ENCODE results near the gene ST3GAL5. TPM values are rescaled to one million over a fixed set of nuclear protein-coding genes. Genes with fewer than 3 reads are reported as not detected.
A peak's percentile ranks its signal among the peaks of the same experiment; 100 is the strongest.

The ST3GAL5 gene
- total RNA-seq, 1 donor from 2014 or later, result 76.7 TPM

DNA sequence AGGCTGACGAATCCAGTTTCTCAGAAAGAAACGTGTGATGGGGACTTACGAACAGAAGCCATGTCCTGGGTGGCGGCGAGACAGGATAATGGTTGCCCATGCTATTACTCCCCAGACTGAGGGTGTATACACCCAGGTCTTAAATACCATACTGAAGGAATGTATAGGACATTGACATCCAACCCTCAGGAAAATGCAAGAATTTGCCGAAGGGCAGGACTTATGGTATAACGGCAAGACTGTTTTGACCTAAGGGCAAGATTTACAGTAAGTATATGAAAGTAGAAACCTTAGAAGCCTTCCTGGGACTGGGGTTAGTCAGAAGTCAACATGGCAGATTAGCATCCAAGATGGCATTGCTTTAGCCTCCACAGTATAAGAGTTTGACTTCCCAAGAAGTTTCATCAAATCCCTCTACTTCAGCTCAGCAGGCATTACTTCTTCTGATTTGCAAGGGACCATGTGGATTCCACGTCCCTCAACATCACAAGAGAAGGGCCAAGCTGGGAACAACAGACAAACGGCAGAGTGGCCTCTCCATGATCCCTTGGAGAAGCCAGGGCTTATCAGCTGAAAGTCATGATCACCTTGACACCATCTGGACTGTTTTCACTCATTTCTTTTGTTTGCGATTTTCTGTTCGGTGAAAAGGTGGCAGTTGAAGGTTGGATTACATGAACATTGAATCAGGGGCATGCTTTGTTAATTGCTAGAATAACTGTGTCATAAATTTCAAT is 21.1 kb downstream of the ST3GAL5 start:
- DNase-seq (no peak), ATAC-seq (no peak)
- no peak overlapping the region for H3K27ac ChIP-seq
- intact Hi-C loops (cut with DNase I), result no loop called here
- H3K4me1 ChIP-seq, result peaks cover 20% of the 10 kb centered on the region
- no peaks in the 10 kb centered on the region for H3K27me3 ChIP-seq
- peaks cover 6% of the 10 kb centered on the region for H3K36me3 ChIP-seq
- no peak overlapping the region for H3K4me3 ChIP-seq
- TF ChIP-seq, protein P1, sequence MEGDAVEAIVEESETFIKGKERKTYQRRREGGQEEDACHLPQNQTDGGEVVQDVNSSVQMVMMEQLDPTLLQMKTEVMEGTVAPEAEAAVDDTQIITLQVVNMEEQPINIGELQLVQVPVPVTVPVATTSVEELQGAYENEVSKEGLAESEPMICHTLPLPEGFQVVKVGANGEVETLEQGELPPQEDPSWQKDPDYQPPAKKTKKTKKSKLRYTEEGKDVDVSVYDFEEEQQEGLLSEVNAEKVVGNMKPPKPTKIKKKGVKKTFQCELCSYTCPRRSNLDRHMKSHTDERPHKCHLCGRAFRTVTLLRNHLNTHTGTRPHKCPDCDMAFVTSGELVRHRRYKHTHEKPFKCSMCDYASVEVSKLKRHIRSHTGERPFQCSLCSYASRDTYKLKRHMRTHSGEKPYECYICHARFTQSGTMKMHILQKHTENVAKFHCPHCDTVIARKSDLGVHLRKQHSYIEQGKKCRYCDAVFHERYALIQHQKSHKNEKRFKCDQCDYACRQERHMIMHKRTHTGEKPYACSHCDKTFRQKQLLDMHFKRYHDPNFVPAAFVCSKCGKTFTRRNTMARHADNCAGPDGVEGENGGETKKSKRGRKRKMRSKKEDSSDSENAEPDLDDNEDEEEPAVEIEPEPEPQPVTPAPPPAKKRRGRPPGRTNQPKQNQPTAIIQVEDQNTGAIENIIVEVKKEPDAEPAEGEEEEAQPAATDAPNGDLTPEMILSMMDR (IDR thresholded peaks at IDR 0.05), result no peak
- no peaks in the 10 kb centered on the region for H3K9me3 ChIP-seq

DNA sequence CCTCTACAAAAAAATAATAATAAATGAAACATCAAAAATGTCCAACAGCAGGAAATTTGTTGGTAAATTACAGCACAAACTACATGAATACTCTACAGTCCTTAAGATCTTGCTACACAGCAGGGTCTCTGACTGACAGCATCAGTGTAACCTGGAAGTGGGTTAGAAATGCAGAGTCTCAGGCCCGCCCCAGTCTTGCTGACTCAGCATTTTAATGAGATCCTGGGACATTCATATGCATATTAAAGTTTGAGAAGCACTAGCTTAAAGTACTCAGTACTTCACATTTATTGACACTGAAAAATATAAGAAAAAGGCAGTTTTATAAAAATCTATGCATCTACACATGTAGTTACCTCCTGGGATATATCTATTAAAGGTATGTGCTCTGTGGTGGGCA is 21.7 kb downstream of the ST3GAL5 start:
- H3K36me3 ChIP-seq, result peaks cover 12% of the 10 kb centered on the region
- no peak overlapping the region for H3K4me3 ChIP-seq
- no peaks in the 10 kb centered on the region for H3K9me3 ChIP-seq
- TF ChIP-seq, protein P1 (IDR thresholded peaks at IDR 0.05), result no peak
- ATAC-seq, result no peak
- H3K27me3 ChIP-seq, result no peaks in the 10 kb centered on the region
- H3K4me1 ChIP-seq, result peaks cover 20% of the 10 kb centered on the region
- intact Hi-C loops (cut with DNase I), result no loop called here
- no peak for DNase-seq
- H3K27ac ChIP-seq, result no peak overlapping the region

DNA sequence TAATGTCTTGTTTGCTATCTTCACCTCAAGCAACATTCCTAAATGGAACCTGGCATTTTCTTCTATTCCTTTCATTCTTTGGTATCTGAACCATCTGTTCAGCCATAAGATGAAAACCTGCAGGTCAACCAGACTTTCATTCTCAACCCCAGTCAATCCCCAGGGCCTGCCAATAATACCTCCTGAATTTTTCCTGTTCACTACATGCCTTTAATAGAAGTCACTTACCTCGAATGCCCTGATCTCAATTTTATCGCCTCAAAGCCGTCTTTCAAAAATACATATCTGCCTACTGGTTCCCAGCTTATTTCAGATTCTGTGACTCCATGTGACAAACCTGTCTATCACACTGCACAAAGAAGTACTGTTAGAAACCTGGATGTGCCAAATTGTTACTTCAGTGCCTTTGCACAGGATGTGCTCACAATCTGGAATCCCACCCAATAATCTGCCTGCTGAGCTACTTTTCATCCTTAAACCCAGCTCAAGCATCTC is 22.6 kb downstream of the ST3GAL5 start:
- H3K4me3 ChIP-seq, result no peak overlapping the region
- H3K4me1 ChIP-seq, result peaks cover 20% of the 10 kb centered on the region
- no peak overlapping the region for H3K27ac ChIP-seq
- H3K36me3 ChIP-seq, result peaks cover 15% of the 10 kb centered on the region
- intact Hi-C loops (cut with DNase I), result no loop called here
- DNase-seq (no peak), ATAC-seq (no peak)
- TF ChIP-seq, protein P1 (IDR thresholded peaks at IDR 0.05), result no peak
- H3K9me3 ChIP-seq, result no peaks in the 10 kb centered on the region
- no peaks in the 10 kb centered on the region for H3K27me3 ChIP-seq

DNA sequence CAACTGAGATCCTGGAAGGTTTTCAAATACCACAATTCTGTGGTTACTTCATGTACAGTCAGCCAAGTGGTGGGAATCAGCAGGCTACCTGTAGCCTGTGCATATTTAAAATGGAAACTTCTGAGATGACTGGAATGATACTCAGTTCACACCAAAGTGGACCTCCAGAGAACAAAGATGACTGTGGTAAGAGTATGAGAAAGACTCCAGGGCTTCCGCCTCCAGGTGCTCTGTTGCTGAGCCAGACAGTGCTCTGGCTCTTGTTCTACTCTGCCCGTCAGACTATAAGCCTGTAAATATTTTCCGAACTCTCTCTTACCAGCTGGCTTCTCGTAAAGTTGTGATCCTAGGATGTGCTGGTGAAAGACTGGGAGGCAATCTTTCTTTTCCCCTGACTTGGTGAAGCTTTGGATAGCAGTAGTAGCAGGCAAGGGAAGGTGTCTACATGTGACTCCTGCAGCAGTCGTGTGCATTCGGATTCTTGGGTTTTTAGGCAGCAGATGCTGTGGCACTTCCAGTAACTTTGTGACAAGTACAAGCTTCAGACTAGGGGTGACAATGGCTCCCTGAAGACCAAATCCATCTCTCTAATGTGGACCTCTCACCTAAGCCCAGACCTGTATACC is 23.1 kb downstream of the ST3GAL5 start:
- Histone ChIP-seq H3K27ac (no peak overlapping the region), H3K4me3 (no peak overlapping the region), H3K36me3 (peaks cover 20% of the 10 kb centered on the region), H3K9me3 (no peaks in the 10 kb centered on the region), H3K27me3 (no peaks in the 10 kb centered on the region), H3K4me1 (peaks cover 20% of the 10 kb centered on the region)
- ATAC-seq, result peak; percentile 28
- TF ChIP-seq, protein P1 (IDR thresholded peaks at IDR 0.05), result no peak
- no peak for DNase-seq
- intact Hi-C loops (cut with DNase I), result no loop called here

DNA sequence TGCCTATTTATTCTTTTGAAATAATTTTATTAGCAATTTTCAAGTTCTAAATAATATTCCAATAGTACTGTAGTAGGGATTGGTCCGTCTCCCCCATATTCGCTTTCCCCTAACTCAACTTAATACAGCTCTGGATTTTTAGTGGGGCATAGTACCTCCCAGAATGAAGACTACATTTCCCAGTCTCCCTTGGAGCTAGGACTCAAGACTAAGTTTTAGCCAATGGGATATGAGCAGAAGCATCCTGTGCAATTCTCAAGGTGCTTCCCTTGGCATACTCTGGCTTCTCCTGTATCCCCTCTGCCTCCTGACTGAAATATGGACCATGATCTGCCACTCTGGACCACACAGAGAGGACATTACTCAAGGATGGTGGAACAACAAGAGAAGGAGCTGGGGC is 24.1 kb downstream of the ST3GAL5 start:
- TF ChIP-seq, protein P1 (IDR thresholded peaks at IDR 0.05), result no peak
- Histone ChIP-seq H3K4me1 (peaks cover 20% of the 10 kb centered on the region), H3K36me3 (peaks cover 30% of the 10 kb centered on the region), H3K27me3 (no peaks in the 10 kb centered on the region), H3K4me3 (no peak overlapping the region), H3K9me3 (no peaks in the 10 kb centered on the region), H3K27ac (no peak overlapping the region)
- intact Hi-C loops (cut with DNase I), result no loop called here
- DNase-seq, result no peak
- ATAC-seq, result no peak

Measured in upper lobe of right lung (tissue), 1 donor.